ENCODE data around the gene TMEM255B.

Gene TMEM255B

GRCh38 chr13:113763254-113763653, 4.2 kb downstream of the TMEM255B start:
- no peak for DNase-seq
- in situ Hi-C loops (cut with MboI; ENCODE audit: low pct_unique_long_range_greater_than_20kb, low sequenced_read_pairs): no loop called here

- no peak for DNase-seq
- in situ Hi-C loops (cut with MboI; ENCODE audit: low pct_unique_long_range_greater_than_20kb, low sequenced_read_pairs): no loop called here
Observed at GRCh38 chr13:113763961-113764792, 5.2 kb downstream of the TMEM255B start.

GRCh38 chr13:113764793-113765563, 6.0 kb downstream of the TMEM255B start:
- in situ Hi-C loops (cut with MboI; ENCODE audit: low pct_unique_long_range_greater_than_20kb, low sequenced_read_pairs): no loop called here
- DNase-seq: no peak

DNA sequence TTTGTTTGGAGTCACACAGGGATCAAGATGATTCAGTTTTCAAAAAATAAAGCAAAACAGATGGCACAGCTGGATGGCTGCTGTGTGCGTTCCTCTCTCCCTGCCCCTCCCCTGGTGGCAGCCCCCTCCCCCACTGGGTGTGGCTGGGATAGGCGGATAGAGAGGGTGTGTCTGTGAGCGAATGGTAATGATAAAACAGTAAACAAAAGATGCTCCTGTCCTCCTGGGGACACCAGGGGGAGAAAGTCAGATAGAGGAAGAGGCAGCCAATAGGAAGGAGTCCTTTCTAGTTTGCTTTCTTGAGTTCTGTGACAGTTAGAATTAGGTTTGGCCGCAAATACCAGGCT, 6.5 kb downstream of the TMEM255B start:
- no peak for DNase-seq

GRCh38 chr13:113766035-113766800, 7.2 kb downstream of the TMEM255B start:
- in situ Hi-C loops (cut with MboI; ENCODE audit: low pct_unique_long_range_greater_than_20kb, low sequenced_read_pairs): no loop called here
- DNase-seq: no peak

More for the DNA sequence above, 6.5 kb downstream of the TMEM255B start:
- in situ Hi-C loops (cut with MboI; ENCODE audit: low pct_unique_long_range_greater_than_20kb, low sequenced_read_pairs): no loop called here

- no peak for DNase-seq
- in situ Hi-C loops (cut with MboI; ENCODE audit: low pct_unique_long_range_greater_than_20kb, low sequenced_read_pairs): no loop called here
Observed at GRCh38 chr13:113767366-113767765, 8.3 kb downstream of the TMEM255B start.

- in situ Hi-C loops (cut with MboI; ENCODE audit: low pct_unique_long_range_greater_than_20kb, low sequenced_read_pairs): no loop called here
Observed at GRCh38 chr13:113768018-113768905, 9.2 kb downstream of the TMEM255B start.

DNA sequence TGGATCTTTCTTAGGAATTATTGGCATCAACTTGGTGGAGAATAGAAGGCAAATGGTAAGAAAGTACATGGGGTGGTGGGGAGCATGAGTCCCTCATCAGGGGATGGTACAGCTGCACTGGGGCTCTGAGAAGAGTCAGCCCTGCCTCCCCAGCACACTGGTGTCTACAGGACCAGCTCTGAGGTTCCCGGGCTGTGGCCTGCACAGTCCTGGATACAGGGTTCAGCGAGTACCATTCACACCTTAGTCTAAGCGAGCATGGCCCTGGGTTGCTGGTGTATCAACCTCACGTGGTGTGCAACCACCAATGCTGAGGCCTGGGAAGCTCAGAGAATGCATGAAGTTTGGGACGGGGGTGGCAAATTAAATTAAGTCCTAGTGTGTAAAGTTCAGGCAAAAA, 10.1 kb downstream of the TMEM255B start:
- DNase-seq: no peak
- in situ Hi-C loops (cut with MboI; ENCODE audit: low pct_unique_long_range_greater_than_20kb, low sequenced_read_pairs): no loop called here

More at GRCh38 chr13:113768018-113768905, 9.2 kb downstream of the TMEM255B start:
- no peak for DNase-seq

GRCh38 chr13:113769881-113770280, 10.9 kb downstream of the TMEM255B start:
- in situ Hi-C loops (cut with MboI; ENCODE audit: low pct_unique_long_range_greater_than_20kb, low sequenced_read_pairs): no loop called here
- DNase-seq: no peak

- in situ Hi-C loops (cut with MboI; ENCODE audit: low pct_unique_long_range_greater_than_20kb, low sequenced_read_pairs): no loop called here
- DNase-seq: no peak
Observed at GRCh38 chr13:113770441-113770840, 11.4 kb downstream of the TMEM255B start.

GRCh38 chr13:113770937-113771336, 11.9 kb downstream of the TMEM255B start:
- no peak for DNase-seq
- in situ Hi-C loops (cut with MboI; ENCODE audit: low pct_unique_long_range_greater_than_20kb, low sequenced_read_pairs): no loop called here

DNA sequence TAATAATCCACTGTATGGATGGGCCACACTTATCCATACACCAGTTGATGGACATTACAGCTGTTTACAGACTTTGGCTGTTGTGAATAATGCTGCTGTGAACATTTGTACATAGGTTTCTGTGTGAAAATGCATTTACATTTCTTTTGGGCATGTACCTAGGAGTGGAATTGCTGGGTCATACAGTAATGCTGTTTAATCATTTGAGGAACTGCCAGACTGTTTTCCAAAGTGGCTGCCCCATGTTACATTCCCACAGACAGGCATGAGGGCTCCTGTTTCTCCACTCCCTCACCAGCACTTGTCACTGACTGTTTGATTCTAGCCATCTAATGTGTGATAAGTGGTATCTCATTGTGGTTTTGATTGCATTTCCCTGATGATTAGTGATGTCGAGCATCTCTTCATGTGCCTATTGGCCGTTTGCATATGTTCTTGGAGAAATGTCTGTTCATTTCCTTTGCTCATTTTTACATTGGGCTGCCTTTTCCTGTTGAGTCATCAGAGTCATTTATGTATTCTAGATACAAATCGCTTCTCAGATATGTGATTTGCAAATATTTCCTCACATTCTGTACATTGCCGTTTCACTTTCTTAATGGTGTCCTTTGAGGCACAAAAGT, 12.8 kb downstream of the TMEM255B start:
- in situ Hi-C loops (cut with MboI; ENCODE audit: low pct_unique_long_range_greater_than_20kb, low sequenced_read_pairs): no loop called here
- no peak for DNase-seq

DNA sequence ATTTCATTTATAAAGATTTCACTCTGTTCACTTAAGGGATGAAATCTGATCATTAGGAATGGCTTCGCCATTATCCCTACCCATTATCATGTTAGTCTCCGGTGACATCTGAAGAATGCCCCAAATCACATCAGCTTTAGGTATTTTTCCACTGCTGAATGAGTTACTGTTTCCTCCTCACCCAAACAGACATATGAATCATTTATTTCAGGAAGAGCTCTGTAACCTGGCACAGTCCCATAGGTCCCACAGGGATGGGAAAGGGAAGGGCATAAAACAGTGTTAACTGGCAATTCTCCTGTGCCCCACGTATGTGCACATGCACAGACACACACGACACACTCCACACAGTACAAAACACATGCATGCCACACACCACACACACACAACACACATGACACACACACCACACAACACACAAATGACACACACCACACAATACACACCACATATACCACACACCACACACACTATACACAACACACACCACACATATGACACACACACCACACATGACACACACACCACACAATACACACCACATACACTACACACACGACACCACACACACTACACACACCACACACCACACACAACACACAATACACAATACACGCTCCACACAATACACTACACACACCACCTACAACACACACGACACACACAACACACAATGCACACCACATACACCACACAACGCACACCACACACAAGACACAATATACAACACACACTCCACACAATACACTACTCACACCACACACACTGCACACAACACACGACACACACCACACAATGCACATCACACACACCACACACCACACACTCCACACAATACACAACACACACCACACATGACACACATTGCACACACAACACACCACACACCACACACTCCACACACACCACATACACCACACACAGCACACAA, 15.4 kb downstream of the TMEM255B start:
- DNase-seq: no peak
- in situ Hi-C loops (cut with MboI; ENCODE audit: low pct_unique_long_range_greater_than_20kb, low sequenced_read_pairs): no loop called here

DNA sequence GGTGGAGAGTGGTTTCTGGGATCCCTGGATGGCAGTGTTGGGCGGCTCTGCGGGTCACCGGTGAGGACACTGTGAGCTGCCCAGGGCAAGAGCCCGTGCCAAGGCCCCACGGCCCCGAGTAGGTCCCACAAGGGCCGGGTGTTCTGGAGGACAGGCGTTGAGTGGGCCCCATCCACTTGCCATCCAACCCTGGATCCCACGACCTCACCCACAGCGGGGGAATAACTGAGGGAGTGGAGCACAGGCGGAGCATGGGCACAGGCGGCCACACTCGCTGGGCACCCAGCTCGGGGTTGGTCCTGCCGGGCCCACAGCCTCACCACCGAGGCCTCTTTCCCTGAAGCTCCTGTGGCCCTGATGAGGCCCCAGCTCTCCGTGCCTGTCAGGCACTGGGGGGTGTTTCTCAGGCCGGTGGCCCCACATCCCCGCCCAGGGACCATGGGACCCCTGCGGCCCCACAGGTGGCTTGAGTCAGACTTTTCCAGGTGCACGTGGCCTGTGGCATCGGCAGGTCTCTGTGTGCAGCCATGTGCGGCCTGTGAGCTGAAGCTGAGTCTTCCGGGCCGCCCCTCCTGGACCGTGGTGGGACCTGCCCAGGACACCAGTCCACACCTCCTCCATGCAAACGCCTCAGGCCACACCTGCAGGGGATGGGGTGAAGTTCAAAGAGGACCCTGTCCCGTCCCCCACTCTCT, 16.6 kb downstream of the TMEM255B start:
- no peak for DNase-seq
- in situ Hi-C loops (cut with MboI; ENCODE audit: low pct_unique_long_range_greater_than_20kb, low sequenced_read_pairs): no loop called here

DNA sequence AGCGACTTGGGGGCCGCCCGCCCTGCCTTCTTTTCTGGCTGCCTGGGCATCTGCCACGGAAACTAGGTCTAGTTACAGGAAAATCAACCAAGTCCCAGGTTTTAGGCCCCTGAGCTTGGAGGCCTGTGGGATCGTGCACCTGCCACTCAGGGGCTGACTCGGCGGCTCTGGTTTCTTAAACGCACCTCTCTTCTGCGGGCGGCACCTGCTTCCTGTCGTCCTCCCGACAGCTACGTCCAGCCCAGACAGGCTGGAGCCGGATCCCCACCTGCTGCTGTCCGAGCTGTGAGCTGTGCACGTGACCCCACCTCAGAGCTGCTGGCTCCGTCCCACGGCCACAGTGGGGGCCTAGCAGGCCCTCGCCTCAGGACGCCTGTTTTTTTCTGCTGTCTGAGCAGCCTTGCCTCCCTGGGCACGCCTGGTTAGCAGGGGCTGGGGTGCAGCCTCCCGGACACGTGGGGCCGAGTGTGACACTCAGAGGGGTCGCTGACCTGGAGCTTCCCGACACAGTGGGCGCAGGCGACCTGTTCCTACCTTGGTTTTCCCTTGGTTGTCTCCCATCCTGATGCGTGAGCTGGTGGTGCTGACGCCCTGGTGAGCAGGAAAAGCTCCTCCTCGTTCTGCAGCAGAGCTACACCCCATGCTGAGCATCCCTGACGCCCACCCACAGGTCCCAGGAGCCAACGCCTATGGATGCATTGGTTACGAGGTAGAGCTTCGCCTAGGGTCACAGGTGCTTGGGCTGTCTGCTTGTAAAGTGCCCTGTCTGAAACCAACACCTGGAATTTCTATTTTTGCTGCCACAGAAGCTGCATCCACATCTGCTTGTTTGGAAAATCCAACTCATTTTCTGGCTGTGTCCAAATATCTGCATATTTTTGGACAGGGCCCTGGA, 17.5 kb downstream of the TMEM255B start:
- in situ Hi-C loops (cut with MboI; ENCODE audit: low pct_unique_long_range_greater_than_20kb, low sequenced_read_pairs): no loop called here
- DNase-seq: no peak

Measured in KBM-7 (cell line).